ENCODE measurements around the gene PIGR. TPM values are rescaled to one million over a fixed set of nuclear protein-coding genes. Genes with fewer than 3 reads are reported as not detected.
A peak's percentile ranks its signal among the peaks of the same experiment; 100 is the strongest.

PIGR gene
- total RNA-seq, 2 donors from 2014 or later, result not detected

- 90 to 93% methylated on average over 4 to 6 of the region's 6 CpGs for WGBS, 2 experiments (ENCODE audit: insufficient coverage in 1 of 2, insufficient read length in 1 of 2)
- H3K27ac Mint-ChIP-seq, result no peak overlapping the region
- DNase-seq, result no peak
- TF ChIP-seq CTCF (conservative IDR thresholded peaks at IDR 0.05), result peak; percentile 32
- Histone ChIP-seq H3K36me3 (ENCODE audit: control insufficient read depth, insufficient read depth, low read length) (no peaks in the 10 kb centered on the region), H3K4me1 (ENCODE audit: control insufficient read depth, insufficient read depth, low read length) (no peaks in the 10 kb centered on the region), H3K4me3 (ENCODE audit: low read length) (no peak overlapping the region), H3K27me3 (ENCODE audit: control insufficient read depth, insufficient read depth, low read length, poor library complexity, severe bottlenecking) (no peaks in the 10 kb centered on the region), H3K9ac (ENCODE audit: extremely low read depth, low read length, poor library complexity, severe bottlenecking) (no peak overlapping the region), H3K9me3 (ENCODE audit: control insufficient read depth, low read length) (no peaks in the 10 kb centered on the region), H3K27ac (ENCODE audit: low read depth, low read length) (no peak overlapping the region)
- H3K27me3 Mint-ChIP-seq (ENCODE audit: insufficient read depth), result peaks cover 5% of the 10 kb centered on the region
- no peak overlapping the region for H3K4me3 Mint-ChIP-seq
- H3K9me3 Mint-ChIP-seq, result no peaks in the 10 kb centered on the region
- no peaks in the 10 kb centered on the region for H3K36me3 Mint-ChIP-seq (ENCODE audit: low read depth)
- H3K4me1 Mint-ChIP-seq, result peaks cover 7% of the 10 kb centered on the region
Observed at GRCh38 chr1:206937425-206937824, 8.8 kb downstream of the PIGR start.

DNA sequence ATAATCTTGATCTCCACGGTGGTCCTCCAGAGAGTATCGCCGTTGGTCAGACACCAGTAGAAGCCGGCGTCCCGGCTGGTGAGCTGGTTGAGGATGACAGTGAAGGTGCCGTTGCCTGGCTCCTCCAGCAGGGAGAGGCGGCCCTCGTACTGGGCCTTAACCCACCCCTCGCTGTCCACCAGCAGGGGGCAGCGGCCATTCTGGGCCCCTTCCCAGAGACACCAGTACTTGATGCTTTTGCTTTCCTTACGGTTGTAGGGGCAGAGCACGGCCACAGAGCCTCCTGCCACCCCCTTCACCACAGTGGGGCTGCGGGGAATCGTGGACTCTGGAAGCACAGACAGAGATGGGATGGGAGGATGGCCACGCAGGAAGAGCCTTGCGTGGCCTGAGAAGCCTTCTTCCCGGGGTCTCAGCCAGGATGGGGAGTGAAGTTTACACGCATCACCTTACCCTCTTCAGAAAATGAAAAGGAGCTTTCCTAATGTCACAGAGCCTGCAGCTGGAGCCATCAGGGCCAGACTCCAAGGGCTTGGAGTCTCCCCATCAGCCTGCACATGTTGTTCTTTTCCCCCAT lies 10.7 kb downstream of the PIGR start:
- peak; percentile 94 for DNase-seq
- 63 to 75% methylated on average over 13 to 19 of the region's 19 CpGs for WGBS, 2 experiments (ENCODE audit: insufficient coverage in 1 of 2, insufficient read length in 1 of 2)
- H3K9ac ChIP-seq (ENCODE audit: extremely low read depth, low read length, poor library complexity, severe bottlenecking), result no peak overlapping the region
- H3K4me3 Mint-ChIP-seq, result no peak overlapping the region
- no peak overlapping the region for H3K4me3 ChIP-seq (ENCODE audit: low read length)
- H3K27ac ChIP-seq (ENCODE audit: low read depth, low read length), result no peak overlapping the region
- H3K9me3 Mint-ChIP-seq, result no peaks in the 10 kb centered on the region
- H3K9me3 ChIP-seq (ENCODE audit: control insufficient read depth, low read length), result no peaks in the 10 kb centered on the region
- no peak overlapping the region for H3K27ac Mint-ChIP-seq
- H3K4me1 ChIP-seq (ENCODE audit: control insufficient read depth, insufficient read depth, low read length), result no peaks in the 10 kb centered on the region
- no peaks in the 10 kb centered on the region for H3K36me3 ChIP-seq (ENCODE audit: control insufficient read depth, insufficient read depth, low read length)
- H3K27me3 Mint-ChIP-seq (ENCODE audit: insufficient read depth), result peaks cover 1% of the 10 kb centered on the region
- H3K4me1 Mint-ChIP-seq, result peaks cover 7% of the 10 kb centered on the region
- no peaks in the 10 kb centered on the region for H3K27me3 ChIP-seq (ENCODE audit: control insufficient read depth, insufficient read depth, low read length, poor library complexity, severe bottlenecking)
- TF ChIP-seq CTCF (conservative IDR thresholded peaks at IDR 0.05), result peak; percentile 98
- no peaks in the 10 kb centered on the region for H3K36me3 Mint-ChIP-seq (ENCODE audit: low read depth)

GRCh38 chr1:206933333-206933945 lies 12.8 kb downstream of the PIGR start:
- H3K27ac Mint-ChIP-seq, result no peak overlapping the region
- peak; percentile 91 for DNase-seq

More at GRCh38 chr1:206933333-206933945, 12.8 kb downstream of the PIGR start:
- Histone ChIP-seq H3K27ac (ENCODE audit: low read depth, low read length) (no peak overlapping the region), H3K4me3 (ENCODE audit: low read length) (no peak overlapping the region), H3K27me3 (ENCODE audit: control insufficient read depth, insufficient read depth, low read length, poor library complexity, severe bottlenecking) (no peaks in the 10 kb centered on the region), H3K9ac (ENCODE audit: extremely low read depth, low read length, poor library complexity, severe bottlenecking) (no peak overlapping the region), H3K4me1 (ENCODE audit: control insufficient read depth, insufficient read depth, low read length) (no peaks in the 10 kb centered on the region), H3K9me3 (ENCODE audit: control insufficient read depth, low read length) (no peaks in the 10 kb centered on the region), H3K36me3 (ENCODE audit: control insufficient read depth, insufficient read depth, low read length) (no peaks in the 10 kb centered on the region)
- no peak overlapping the region for H3K4me3 Mint-ChIP-seq
- no peaks in the 10 kb centered on the region for H3K36me3 Mint-ChIP-seq (ENCODE audit: low read depth)
- no peaks in the 10 kb centered on the region for H3K4me1 Mint-ChIP-seq
- H3K27me3 Mint-ChIP-seq (ENCODE audit: insufficient read depth), result peaks cover 1% of the 10 kb centered on the region
- H3K9me3 Mint-ChIP-seq, result no peaks in the 10 kb centered on the region
- TF ChIP-seq CTCF (conservative IDR thresholded peaks at IDR 0.05), result peak; percentile 92
- WGBS, 2 experiments (ENCODE audit: insufficient coverage in 1 of 2, insufficient read length in 1 of 2), result 79 to 82% methylated on average over 3 to 8 of the region's 8 CpGs
